GM12878 (cell line): ENCODE measurements around the gene SEC16A. TPM values are rescaled to one million over a fixed set of nuclear protein-coding genes. Genes with fewer than 3 reads are reported as not detected.

Experiments
- CBX5 ChIP-seq: sonication (generic); IDR thresholded peaks from 2 replicates; pipeline ENCODE4 v1.6.1; 2016; ENCODE audit warnings: low read depth, moderate library complexity, mild to moderate bottlenecking, inconsistent platforms
- CHD2 ChIP-seq: IDR thresholded peaks from 2 replicates; pipeline ENCODE4 v1.6.1; 2011; ENCODE audit warnings: low read depth, low read length, improper control_type of control experiment, borderline replicate concordance
- FOXM1 ChIP-seq: IDR thresholded peaks from 2 replicates; pipeline ENCODE4 v1.6.1; 2012; ENCODE audit warnings: low read depth, mild to moderate bottlenecking, inconsistent platforms, low read length, moderate library complexity
- HCFC1 ChIP-seq: fragments of 150-350 bp; IDR thresholded peaks from 2 replicates; pipeline ENCODE4 v1.6.1; 2014; ENCODE audit warnings: low read length
- HDGF ChIP-seq: fragments of 450-650 bp; IDR thresholded peaks from 2 replicates; pipeline ENCODE4 v1.6.1; 2016; ENCODE audit warnings: antibody characterized with exemption
- IKZF1 ChIP-seq: fragments of 450-650 bp; conservative IDR thresholded peaks from 2 replicates; pipeline ENCODE4 v1.6.1; 2017; ENCODE audit warnings: antibody characterized with exemption, mild to moderate bottlenecking
- KAT2A ChIP-seq: conservative IDR thresholded peaks from 2 replicates; pipeline ENCODE4 v1.6.1; 2011; ENCODE audit warnings: low read depth, low read length; ENCODE audit not compliant: control insufficient read depth
- LARP7 ChIP-seq: fragments of 450-650 bp; IDR thresholded peaks from 2 replicates; pipeline ENCODE4 v1.6.1; 2017; ENCODE audit warnings: mild to moderate bottlenecking
- NBN ChIP-seq: fragments of 450-650 bp; IDR thresholded peaks from 2 replicates; pipeline ENCODE4 v1.6.1; 2016
- NFYA ChIP-seq: IDR thresholded peaks from 2 replicates; pipeline ENCODE4 v1.6.1; 2011; ENCODE audit warnings: low read depth, mild to moderate bottlenecking, low read length, improper control_type of control experiment, borderline replicate concordance
- PAX5 ChIP-seq: IDR thresholded peaks from 2 replicates; pipeline ENCODE4 v1.6.1; 2011; ENCODE audit warnings: low read depth, low read length, borderline replicate concordance
- POLR2A ChIP-seq: IDR thresholded peaks from 2 replicates; pipeline ENCODE4 v1.6.1; 2011; ENCODE audit warnings: low read depth, mild to moderate bottlenecking, low read length
- POLR2AphosphoS5 ChIP-seq: IDR thresholded peaks from 2 replicates; pipeline ENCODE4 v1.6.1; 2011; ENCODE audit warnings: mild to moderate bottlenecking, low read length, inconsistent platforms
- RB1 ChIP-seq: fragments of 450-650 bp; formaldehyde crosslinking; IDR thresholded peaks from 2 replicates; pipeline ENCODE4 v1.6.1; 2017; ENCODE audit warnings: mild to moderate bottlenecking, borderline replicate concordance
- SMAD1 ChIP-seq: fragments of 450-650 bp; IDR thresholded peaks from 2 replicates; pipeline ENCODE4 v1.6.1; 2018; ENCODE audit warnings: mild to moderate bottlenecking, low read depth; ENCODE audit not compliant: partially characterized antibody
- SMARCA5 ChIP-seq: fragments of 450-650 bp; IDR thresholded peaks from 2 replicates; pipeline ENCODE4 v1.6.1; 2017; ENCODE audit warnings: mild to moderate bottlenecking
- SPI1 ChIP-seq: IDR thresholded peaks from 2 replicates; pipeline ENCODE4 v1.6.1; 2011; ENCODE audit warnings: low read depth, mild to moderate bottlenecking, low read length, moderate library complexity, borderline replicate concordance; ENCODE audit not compliant: insufficient read depth
- TBL1XR1 ChIP-seq: IDR thresholded peaks from 2 replicates; pipeline ENCODE4 v1.6.1; 2012; ENCODE audit warnings: low read depth, low read length, improper control_type of control experiment
- ZBED1 ChIP-seq: IDR thresholded peaks from 2 replicates; pipeline ENCODE4 v1.6.1; 2016; ENCODE audit warnings: borderline replicate concordance
- ZNF217 ChIP-seq: fragments of 450-650 bp; IDR thresholded peaks from 2 replicates; pipeline ENCODE4 v1.6.1; 2017; ENCODE audit warnings: antibody characterized with exemption, mild to moderate bottlenecking
- ZNF274 ChIP-seq: IDR thresholded peaks from one replicate; pipeline ENCODE4 v1.8.0; 2011; ENCODE audit not compliant: insufficient read length, insufficient read depth
- ZNF384 ChIP-seq: IDR thresholded peaks from 2 replicates; pipeline ENCODE4 v1.6.1; 2012; ENCODE audit warnings: low read depth, mild to moderate bottlenecking, low read length, improper control_type of control experiment, borderline replicate concordance
- ZNF592 ChIP-seq: fragments of 450-650 bp; IDR thresholded peaks from 2 replicates; pipeline ENCODE4 v1.6.1; 2017; ENCODE audit warnings: mild to moderate bottlenecking, moderate library complexity
- ZZZ3 ChIP-seq: IDR thresholded peaks from 2 replicates; pipeline ENCODE4 v1.6.1; 2011; ENCODE audit warnings: low read depth; ENCODE audit not compliant: control insufficient read depth, insufficient read length
- polyA plus RNA-seq, 11 experiments: library from polyadenylated mRNA; depleted of rRNA in 4 of 11; unstranded in 6 of 11; stranded (reverse) in 5 of 11; fragments of >200 nt; fragmentation: Nextera tagmentation in 4 of 11; fragmentation: Illumina TruSeq in 1 of 11; extraction: Ambion mirVana in 4 of 11; extraction: Trizol in 1 of 11; gene quantifications; 1 replicate in 1 of 11; 2 replicates in 10 of 11; pipeline versions ENCODE4 v1.2.1 to v1.2.3, GENCODE V29; 2011 to 2016; ENCODE audit warnings: inconsistent platforms in 2 of 11, missing spikeins in 2 of 11, low read depth in 1 of 11
- total RNA-seq, 4 experiments: library from RNA; depleted of rRNA in 3 of 4; stranded (reverse); fragments of >200 nt in 3 of 4; fragmentation: Illumina TruSeq in 1 of 4; extraction: Trizol in 1 of 4; gene quantifications; 2 replicates each; pipeline versions ENCODE4 v1.2.1 to v1.2.3, GENCODE V29; 2013 to 2021
- TF ChIP-seq, protein P1 (sequence below): fragments of 450-650 bp; IDR thresholded peaks from 2 replicates; pipeline ENCODE4 v1.6.1; 2017; ENCODE audit warnings: mild to moderate bottlenecking, moderate library complexity

SEC16A gene
- total and polyA plus RNA-seq, 10 of the 15 experiments (the other 5 are each of a cell fraction or from before 2014, with no cell fraction given) = 9.9 to 59.1 (median 21.7) TPM

GRCh38 chr9:136400038-136400834 is 82.6 kb downstream of the SEC16A start, which contains the start of gene SNAPC4 (continued):
- TF ChIP-seq, protein P1, sequence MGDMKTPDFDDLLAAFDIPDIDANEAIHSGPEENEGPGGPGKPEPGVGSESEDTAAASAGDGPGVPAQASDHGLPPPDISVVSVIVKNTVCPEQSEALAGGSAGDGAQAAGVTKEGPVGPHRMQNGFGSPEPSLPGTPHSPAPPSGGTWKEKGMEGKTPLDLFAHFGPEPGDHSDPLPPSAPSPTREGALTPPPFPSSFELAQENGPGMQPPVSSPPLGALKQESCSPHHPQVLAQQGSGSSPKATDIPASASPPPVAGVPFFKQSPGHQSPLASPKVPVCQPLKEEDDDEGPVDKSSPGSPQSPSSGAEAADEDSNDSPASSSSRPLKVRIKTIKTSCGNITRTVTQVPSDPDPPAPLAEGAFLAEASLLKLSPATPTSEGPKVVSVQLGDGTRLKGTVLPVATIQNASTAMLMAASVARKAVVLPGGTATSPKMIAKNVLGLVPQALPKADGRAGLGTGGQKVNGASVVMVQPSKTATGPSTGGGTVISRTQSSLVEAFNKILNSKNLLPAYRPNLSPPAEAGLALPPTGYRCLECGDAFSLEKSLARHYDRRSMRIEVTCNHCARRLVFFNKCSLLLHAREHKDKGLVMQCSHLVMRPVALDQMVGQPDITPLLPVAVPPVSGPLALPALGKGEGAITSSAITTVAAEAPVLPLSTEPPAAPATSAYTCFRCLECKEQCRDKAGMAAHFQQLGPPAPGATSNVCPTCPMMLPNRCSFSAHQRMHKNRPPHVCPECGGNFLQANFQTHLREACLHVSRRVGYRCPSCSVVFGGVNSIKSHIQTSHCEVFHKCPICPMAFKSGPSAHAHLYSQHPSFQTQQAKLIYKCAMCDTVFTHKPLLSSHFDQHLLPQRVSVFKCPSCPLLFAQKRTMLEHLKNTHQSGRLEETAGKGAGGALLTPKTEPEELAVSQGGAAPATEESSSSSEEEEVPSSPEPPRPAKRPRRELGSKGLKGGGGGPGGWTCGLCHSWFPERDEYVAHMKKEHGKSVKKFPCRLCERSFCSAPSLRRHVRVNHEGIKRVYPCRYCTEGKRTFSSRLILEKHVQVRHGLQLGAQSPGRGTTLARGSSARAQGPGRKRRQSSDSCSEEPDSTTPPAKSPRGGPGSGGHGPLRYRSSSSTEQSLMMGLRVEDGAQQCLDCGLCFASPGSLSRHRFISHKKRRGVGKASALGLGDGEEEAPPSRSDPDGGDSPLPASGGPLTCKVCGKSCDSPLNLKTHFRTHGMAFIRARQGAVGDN = peak; percentile 92
- TF ChIP-seq FOXM1 (no peak), CBX5 (no peak), LARP7 (peak; percentile 97), HCFC1 (peak; percentile 72), TBL1XR1 (peak; percentile 62; the same call in 1 of the 2 replicates), PAX5 (no peak), NFYA (no peak), SMARCA5 (peak; percentile 93), IKZF1 (peak; percentile 80; the same call in 1 of the 2 replicates), RB1 (peak; percentile 80; the same call in 1 of the 2 replicates), ZNF384 (no peak), SMAD1 (no peak), SPI1 (no peak), CHD2 (0 out of 2 replicates have a peak, but pooled peaks have one; percentile 46), ZZZ3 (no peak), NBN (no peak), ZNF274 (no peak), HDGF (peak; percentile 55; the same call in 1 of the 2 replicates), ZBED1 (no peak), KAT2A (no peak), POLR2A (peak; percentile 93), POLR2AphosphoS5 (peak; percentile 79), ZNF592 (peak; percentile 87), ZNF217 (0 out of 2 replicates have a peak, but pooled peaks have one; percentile 62)
